AG04450 (cell line): Measurements from ENCODE around the gene RELL1. TPM values are rescaled to one million over a fixed set of nuclear protein-coding genes. Genes with fewer than 3 reads are reported as not detected.

ENCODE experiments used
- CTCF ChIA-PET: fragments of 300-600, 350-600 bp; formaldehyde crosslinking; extraction: SDS; loops from one replicate; lab custom pipeline; 2022; ENCODE audit warnings: antibody characterized with exemption, inconsistent platforms; lab: Charles Lee
- POLR2A ChIA-PET: fragments of 350-600 bp; formaldehyde crosslinking; extraction: SDS; loops from one replicate; lab custom pipeline; 2021; ENCODE audit warnings: antibody characterized with exemption, inconsistent platforms; lab: Yijun Ruan, JAX
- DNase-seq: peaks from one replicate; pipeline ENCODE4 v3.0.0-alpha.2; 2011; ENCODE audit warnings: low read depth, low spot score
- H3K27ac ChIP-seq: one replicate; pipeline ENCODE4 v1.5.1; 2012; ENCODE audit warnings: low read depth, low read length, control low read depth
- H3K27me3 ChIP-seq: one replicate; pipeline ENCODE4 v1.6.0; 2012; ENCODE audit warnings: low read length; ENCODE audit not compliant: control insufficient read depth, insufficient read depth
- H3K4me3 ChIP-seq: 2 replicates; pipeline ENCODE4 v1.5.1; 2011; ENCODE audit warnings: mild to moderate bottlenecking, low read depth, low read length, control low read depth
- H3K9me3 ChIP-seq: 2 replicates; pipeline ENCODE4 v1.5.1; 2012; ENCODE audit warnings: low read length; ENCODE audit not compliant: control insufficient read depth, insufficient read depth
- CTCF ChIP-seq: IDR thresholded peaks from 2 replicates; pipeline ENCODE4 v1.5.1; 2011; ENCODE audit warnings: low read depth, low read length, control low read depth, inconsistent platforms
- polyA minus RNA-seq: library from RNA; depleted of rRNA, polyadenylated mRNA; stranded (reverse); fragments of >200 nt; gene quantifications from 2 replicates; pipeline ENCODE4 v1.2.3, GENCODE V29; 2011; rRNA and poly(A)+ RNA removed
- polyA plus RNA-seq: library from polyadenylated mRNA; depleted of rRNA; stranded (reverse); fragments of >200 nt; gene quantifications from 2 replicates; pipeline ENCODE4 v1.2.3, GENCODE V29; 2011; rRNA removed

Gene RELL1, protein sequence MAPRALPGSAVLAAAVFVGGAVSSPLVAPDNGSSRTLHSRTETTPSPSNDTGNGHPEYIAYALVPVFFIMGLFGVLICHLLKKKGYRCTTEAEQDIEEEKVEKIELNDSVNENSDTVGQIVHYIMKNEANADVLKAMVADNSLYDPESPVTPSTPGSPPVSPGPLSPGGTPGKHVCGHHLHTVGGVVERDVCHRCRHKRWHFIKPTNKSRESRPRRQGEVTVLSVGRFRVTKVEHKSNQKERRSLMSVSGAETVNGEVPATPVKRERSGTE
- polyA plus RNA-seq: 8.3 and 9.2 TPM in 2 replicates
- 36.2 and 42.4 TPM in 2 replicates for polyA minus RNA-seq

GRCh38 chr4:37686373-37687193, at the start of gene RELL1:
Gene RELL1, minus strand, starts transcription at chr4:37686376. Its CDS starts 89 bp downstream, at chr4:37686287.
- DNase-seq: peak; percentile 99
- Histone ChIP-seq H3K27me3 (no peaks in the 10 kb centered on the region), H3K27ac (peak within 1 kb of the TSS; percentile 68), H3K4me3 (peak within 1 kb of the TSS; percentile 83), H3K9me3 (no peaks in the 10 kb centered on the region)
- POLR2A ChIA-PET: interaction anchor here (0.6 to 1.1 kb wide), 6 partner anchors 20 to 1182 kb away, joined by 3 to 4 read pairs (median 3); partner anchors contain the start of gene PGM2
- CTCF ChIA-PET: interaction anchor here (0.7 to 1.4 kb wide), 3 partner anchors 82 to 143 kb away, joined by 4 to 8 read pairs (median 4); no protein-coding TSS in a partner anchor
- no peak for TF ChIP-seq CTCF

DNA sequence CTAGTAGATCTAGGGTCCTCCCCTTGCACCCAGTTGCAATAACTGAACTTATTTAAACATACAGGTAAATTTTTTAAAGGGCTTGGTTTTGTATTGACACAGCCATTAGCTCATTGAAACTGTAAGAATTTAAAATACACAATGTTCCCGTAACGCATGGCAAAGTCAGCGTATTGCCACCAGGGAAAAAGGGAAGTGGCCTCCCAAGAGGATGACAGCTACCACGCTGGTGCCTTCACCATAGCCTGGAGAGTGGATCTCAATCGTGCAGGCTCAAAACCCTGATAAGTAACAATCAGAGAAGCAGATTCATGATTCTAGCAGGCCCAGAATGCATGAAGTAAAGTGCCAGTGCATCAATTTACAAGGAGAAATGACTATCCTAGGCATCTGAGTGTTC, 49.4 kb upstream of the RELL1 start:
- DNase-seq: no peak
- Histone ChIP-seq H3K4me3 (no peak overlapping the region), H3K9me3 (no peaks in the 10 kb centered on the region), H3K27ac (no peak overlapping the region), H3K27me3 (no peaks in the 10 kb centered on the region)
- ChIA-PET CTCF (no interaction called here), POLR2A (no interaction called here)
- no peak for TF ChIP-seq CTCF

- H3K27me3 ChIP-seq: no peaks in the 10 kb centered on the region
- no peaks in the 10 kb centered on the region for H3K9me3 ChIP-seq
- ChIA-PET CTCF (no interaction called here), POLR2A (no interaction called here)
- no peak for TF ChIP-seq CTCF
- no peak for DNase-seq
- no peak overlapping the region for H3K27ac ChIP-seq
- H3K4me3 ChIP-seq: no peak overlapping the region
Observed at GRCh38 chr4:37734989-37735388, 48.8 kb upstream of the RELL1 start.

- no peak for DNase-seq
- POLR2A ChIA-PET: no interaction called here
- Histone ChIP-seq H3K27me3 (no peaks in the 10 kb centered on the region), H3K4me3 (no peak overlapping the region), H3K9me3 (no peaks in the 10 kb centered on the region), H3K27ac (no peak overlapping the region)
- no peak for TF ChIP-seq CTCF
- CTCF ChIA-PET: interaction anchor here (0.7 kb wide), 1 partner anchor 130 kb away, joined by 3 read pairs; no protein-coding TSS in a partner anchor
Observed at GRCh38 chr4:37733240-37733867, 47.2 kb upstream of the RELL1 start.
